Sigmoid colon (tissue), 4 donors: Measurements from ENCODE around the gene OTC.

Experiments used
- EP300 ChIP-seq, 4 donors: sonication (generic); formaldehyde crosslinking; IDR thresholded peaks; one replicate each; pipeline ENCODE4 v1.6.1; 2017; ENCODE audit warnings: antibody characterized with exemption in 4 of 4
- POLR2A ChIP-seq, 2 donors: fragments of 450-650 bp; IDR thresholded peaks; one replicate each; pipeline ENCODE4 v1.6.1; 2016; ENCODE audit warnings: antibody characterized with exemption in 2 of 2, mild to moderate bottlenecking in 2 of 2, moderate library complexity in 2 of 2
- POLR2AphosphoS5 ChIP-seq, 4 donors: sonication (generic); formaldehyde crosslinking; IDR thresholded peaks; one replicate each; pipeline ENCODE4 v1.6.1; 2017; ENCODE audit warnings: antibody characterized with exemption in 4 of 4
- TF ChIP-seq, protein P1 (sequence below), 4 experiments: fragments of 450-650 bp in 3 of 4; fragments of 200-600 bp in 1 of 4; IDR thresholded peaks; one replicate each; pipeline ENCODE4 v1.5.1; 2016 to 2019; ENCODE audit warnings: antibody characterized with exemption in 4 of 4, mild to moderate bottlenecking in 3 of 4, moderate library complexity in 2 of 4

DNA sequence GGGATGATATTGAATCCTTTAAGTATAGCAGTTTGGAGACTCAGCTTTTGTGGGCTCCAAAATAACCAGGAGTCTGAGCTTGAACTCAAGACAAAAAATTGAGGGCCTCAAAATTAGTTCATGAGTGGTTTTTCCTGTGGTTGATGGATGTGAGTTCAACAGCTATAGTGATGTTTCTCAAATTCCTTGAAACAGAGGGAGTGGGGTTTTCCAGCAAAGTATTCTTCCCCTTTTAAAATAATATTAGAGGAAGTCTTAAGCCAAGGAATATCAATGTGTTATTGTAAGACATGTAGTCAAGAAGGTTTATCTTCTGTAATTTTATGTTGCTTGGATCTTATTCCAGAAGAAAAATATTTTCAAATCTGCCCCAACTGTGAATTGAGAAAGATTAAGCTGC lies 10.6 kb downstream of the OTC start:
- TF ChIP-seq, protein P1, sequence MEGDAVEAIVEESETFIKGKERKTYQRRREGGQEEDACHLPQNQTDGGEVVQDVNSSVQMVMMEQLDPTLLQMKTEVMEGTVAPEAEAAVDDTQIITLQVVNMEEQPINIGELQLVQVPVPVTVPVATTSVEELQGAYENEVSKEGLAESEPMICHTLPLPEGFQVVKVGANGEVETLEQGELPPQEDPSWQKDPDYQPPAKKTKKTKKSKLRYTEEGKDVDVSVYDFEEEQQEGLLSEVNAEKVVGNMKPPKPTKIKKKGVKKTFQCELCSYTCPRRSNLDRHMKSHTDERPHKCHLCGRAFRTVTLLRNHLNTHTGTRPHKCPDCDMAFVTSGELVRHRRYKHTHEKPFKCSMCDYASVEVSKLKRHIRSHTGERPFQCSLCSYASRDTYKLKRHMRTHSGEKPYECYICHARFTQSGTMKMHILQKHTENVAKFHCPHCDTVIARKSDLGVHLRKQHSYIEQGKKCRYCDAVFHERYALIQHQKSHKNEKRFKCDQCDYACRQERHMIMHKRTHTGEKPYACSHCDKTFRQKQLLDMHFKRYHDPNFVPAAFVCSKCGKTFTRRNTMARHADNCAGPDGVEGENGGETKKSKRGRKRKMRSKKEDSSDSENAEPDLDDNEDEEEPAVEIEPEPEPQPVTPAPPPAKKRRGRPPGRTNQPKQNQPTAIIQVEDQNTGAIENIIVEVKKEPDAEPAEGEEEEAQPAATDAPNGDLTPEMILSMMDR (IDR thresholded peaks at IDR 0.05), result no peak
- TF ChIP-seq POLR2AphosphoS5 (IDR thresholded peaks at IDR 0.05) (no peak), EP300 (IDR thresholded peaks at IDR 0.05) (no peak), POLR2A (IDR thresholded peaks at IDR 0.05) (no peak)
